HepG2 (cell line): ENCODE results near the gene GDAP1L1. TPM values are rescaled to one million over a fixed set of nuclear protein-coding genes. Genes with fewer than 3 reads are reported as not detected.

Source experiments
- ATF7-NPFF ChIP-seq: sonication (generic); formaldehyde crosslinking; IDR thresholded peaks from 2 replicates; pipeline ENCODE4 v1.8.1; 2023; ENCODE audit warnings: mild to moderate bottlenecking, low read depth, missing genetic modification reagents, moderate library complexity
- BCLAF1 ChIP-seq: fragments of 450-650 bp; IDR thresholded peaks from 2 replicates; pipeline ENCODE4 v1.6.1; 2017; ENCODE audit warnings: mild to moderate bottlenecking
- GTF3A ChIP-seq: sonication (generic); formaldehyde crosslinking; conservative IDR thresholded peaks from 2 replicates; pipeline ENCODE4 v1.4.0; 2020; ENCODE audit warnings: mild to moderate bottlenecking, missing genetic modification reagents
- GZF1 ChIP-seq: sonication (generic); formaldehyde crosslinking; IDR thresholded peaks from 2 replicates; pipeline ENCODE4 v1.5.1; 2020; ENCODE audit warnings: mild to moderate bottlenecking, missing genetic modification reagents
- HNRNPH1 ChIP-seq: fragments of 200-400 bp; formaldehyde crosslinking; optimal IDR thresholded peaks from 2 replicates; pipeline ENCODE3; 2017; ENCODE audit warnings: mild to moderate bottlenecking, low read depth, low read length
- ZEB1 ChIP-seq: IDR thresholded peaks from 2 replicates; pipeline ENCODE4 v1.6.1; 2012; ENCODE audit warnings: mild to moderate bottlenecking, low read depth, inconsistent platforms; ENCODE audit not compliant: insufficient replicate concordance
- ZMAT3 ChIP-seq: sonication (generic); formaldehyde crosslinking; conservative IDR thresholded peaks from 2 replicates; pipeline ENCODE4 v1.7.0; 2021; ENCODE audit warnings: missing genetic modification reagents
- ZNF567 ChIP-seq: sonication (generic); formaldehyde crosslinking; IDR thresholded peaks from 2 replicates; pipeline ENCODE4 v1.8.1; 2023; ENCODE audit warnings: mild to moderate bottlenecking, missing genetic modification reagents, borderline replicate concordance
- ZNF746 ChIP-seq: sonication (generic); formaldehyde crosslinking; IDR thresholded peaks from 2 replicates; pipeline ENCODE4 v1.8.0; 2022; ENCODE audit warnings: mild to moderate bottlenecking, missing genetic modification reagents
- polyA plus RNA-seq, 8 experiments: library from polyadenylated mRNA; depleted of rRNA in 3 of 8; stranded (reverse) in 7 of 8; unstranded in 1 of 8; fragments of >200 nt; fragmentation: Illumina TruSeq in 4 of 8; extraction: Trizol in 4 of 8; gene quantifications; 2 replicates each; pipeline versions ENCODE4 v1.2.1 to v1.2.3, GENCODE V29; 2011 to 2016; ENCODE audit warnings: low read depth in 4 of 8, missing spikeins in 1 of 8, mixed read lengths in 1 of 8; ENCODE audit not compliant: insufficient read depth in 1 of 8
- total RNA-seq, 5 experiments: library from RNA; depleted of rRNA; stranded (reverse); fragments of >200 nt; fragmentation: Illumina TruSeq; extraction: Trizol; gene quantifications; 2 replicates each; pipeline ENCODE4 v1.2.3, GENCODE V29; 2016; ENCODE audit warnings: low read depth in 1 of 5
- TF ChIP-seq, protein P1 (sequence below): sonication (generic); formaldehyde crosslinking; IDR thresholded peaks from 2 replicates; pipeline ENCODE4 v1.5.0; 2020; ENCODE audit warnings: mild to moderate bottlenecking, missing genetic modification reagents
- TF ChIP-seq, protein P2 (sequence below): sonication (generic); formaldehyde crosslinking; IDR thresholded peaks from 2 replicates; pipeline ENCODE4 v1.4.0; 2020; ENCODE audit warnings: mild to moderate bottlenecking, missing genetic modification reagents

GDAP1L1 gene
- total and polyA plus RNA-seq, 2 of the 13 experiments (the other 11 are each of a cell fraction or from before 2014, with no cell fraction given) = 0.04 TPM; not detected in 1

- TF ChIP-seq, protein P1, sequence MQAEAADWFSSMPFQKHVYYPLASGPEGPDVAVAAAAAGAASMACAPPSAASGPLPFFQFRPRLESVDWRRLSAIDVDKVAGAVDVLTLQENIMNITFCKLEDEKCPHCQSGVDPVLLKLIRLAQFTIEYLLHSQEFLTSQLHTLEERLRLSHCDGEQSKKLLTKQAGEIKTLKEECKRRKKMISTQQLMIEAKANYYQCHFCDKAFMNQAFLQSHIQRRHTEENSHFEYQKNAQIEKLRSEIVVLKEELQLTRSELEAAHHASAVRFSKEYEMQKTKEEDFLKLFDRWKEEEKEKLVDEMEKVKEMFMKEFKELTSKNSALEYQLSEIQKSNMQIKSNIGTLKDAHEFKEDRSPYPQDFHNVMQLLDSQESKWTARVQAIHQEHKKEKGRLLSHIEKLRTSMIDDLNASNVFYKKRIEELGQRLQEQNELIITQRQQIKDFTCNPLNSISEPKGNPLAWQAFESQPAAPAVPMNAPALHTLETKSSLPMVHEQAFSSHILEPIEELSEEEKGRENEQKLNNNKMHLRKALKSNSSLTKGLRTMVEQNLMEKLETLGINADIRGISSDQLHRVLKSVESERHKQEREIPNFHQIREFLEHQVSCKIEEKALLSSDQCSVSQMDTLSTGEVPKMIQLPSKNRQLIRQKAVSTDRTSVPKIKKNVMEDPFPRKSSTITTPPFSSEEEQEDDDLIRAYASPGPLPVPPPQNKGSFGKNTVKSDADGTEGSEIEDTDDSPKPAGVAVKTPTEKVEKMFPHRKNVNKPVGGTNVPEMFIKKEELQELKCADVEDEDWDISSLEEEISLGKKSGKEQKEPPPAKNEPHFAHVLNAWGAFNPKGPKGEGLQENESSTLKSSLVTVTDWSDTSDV = no peak
- TF ChIP-seq ATF7-NPFF (CRISPR knock-in tag) = no peak
- no peak for TF ChIP-seq ZMAT3 (CRISPR knock-in tag)
- TF ChIP-seq BCLAF1 = no peak
- TF ChIP-seq, protein P2, sequence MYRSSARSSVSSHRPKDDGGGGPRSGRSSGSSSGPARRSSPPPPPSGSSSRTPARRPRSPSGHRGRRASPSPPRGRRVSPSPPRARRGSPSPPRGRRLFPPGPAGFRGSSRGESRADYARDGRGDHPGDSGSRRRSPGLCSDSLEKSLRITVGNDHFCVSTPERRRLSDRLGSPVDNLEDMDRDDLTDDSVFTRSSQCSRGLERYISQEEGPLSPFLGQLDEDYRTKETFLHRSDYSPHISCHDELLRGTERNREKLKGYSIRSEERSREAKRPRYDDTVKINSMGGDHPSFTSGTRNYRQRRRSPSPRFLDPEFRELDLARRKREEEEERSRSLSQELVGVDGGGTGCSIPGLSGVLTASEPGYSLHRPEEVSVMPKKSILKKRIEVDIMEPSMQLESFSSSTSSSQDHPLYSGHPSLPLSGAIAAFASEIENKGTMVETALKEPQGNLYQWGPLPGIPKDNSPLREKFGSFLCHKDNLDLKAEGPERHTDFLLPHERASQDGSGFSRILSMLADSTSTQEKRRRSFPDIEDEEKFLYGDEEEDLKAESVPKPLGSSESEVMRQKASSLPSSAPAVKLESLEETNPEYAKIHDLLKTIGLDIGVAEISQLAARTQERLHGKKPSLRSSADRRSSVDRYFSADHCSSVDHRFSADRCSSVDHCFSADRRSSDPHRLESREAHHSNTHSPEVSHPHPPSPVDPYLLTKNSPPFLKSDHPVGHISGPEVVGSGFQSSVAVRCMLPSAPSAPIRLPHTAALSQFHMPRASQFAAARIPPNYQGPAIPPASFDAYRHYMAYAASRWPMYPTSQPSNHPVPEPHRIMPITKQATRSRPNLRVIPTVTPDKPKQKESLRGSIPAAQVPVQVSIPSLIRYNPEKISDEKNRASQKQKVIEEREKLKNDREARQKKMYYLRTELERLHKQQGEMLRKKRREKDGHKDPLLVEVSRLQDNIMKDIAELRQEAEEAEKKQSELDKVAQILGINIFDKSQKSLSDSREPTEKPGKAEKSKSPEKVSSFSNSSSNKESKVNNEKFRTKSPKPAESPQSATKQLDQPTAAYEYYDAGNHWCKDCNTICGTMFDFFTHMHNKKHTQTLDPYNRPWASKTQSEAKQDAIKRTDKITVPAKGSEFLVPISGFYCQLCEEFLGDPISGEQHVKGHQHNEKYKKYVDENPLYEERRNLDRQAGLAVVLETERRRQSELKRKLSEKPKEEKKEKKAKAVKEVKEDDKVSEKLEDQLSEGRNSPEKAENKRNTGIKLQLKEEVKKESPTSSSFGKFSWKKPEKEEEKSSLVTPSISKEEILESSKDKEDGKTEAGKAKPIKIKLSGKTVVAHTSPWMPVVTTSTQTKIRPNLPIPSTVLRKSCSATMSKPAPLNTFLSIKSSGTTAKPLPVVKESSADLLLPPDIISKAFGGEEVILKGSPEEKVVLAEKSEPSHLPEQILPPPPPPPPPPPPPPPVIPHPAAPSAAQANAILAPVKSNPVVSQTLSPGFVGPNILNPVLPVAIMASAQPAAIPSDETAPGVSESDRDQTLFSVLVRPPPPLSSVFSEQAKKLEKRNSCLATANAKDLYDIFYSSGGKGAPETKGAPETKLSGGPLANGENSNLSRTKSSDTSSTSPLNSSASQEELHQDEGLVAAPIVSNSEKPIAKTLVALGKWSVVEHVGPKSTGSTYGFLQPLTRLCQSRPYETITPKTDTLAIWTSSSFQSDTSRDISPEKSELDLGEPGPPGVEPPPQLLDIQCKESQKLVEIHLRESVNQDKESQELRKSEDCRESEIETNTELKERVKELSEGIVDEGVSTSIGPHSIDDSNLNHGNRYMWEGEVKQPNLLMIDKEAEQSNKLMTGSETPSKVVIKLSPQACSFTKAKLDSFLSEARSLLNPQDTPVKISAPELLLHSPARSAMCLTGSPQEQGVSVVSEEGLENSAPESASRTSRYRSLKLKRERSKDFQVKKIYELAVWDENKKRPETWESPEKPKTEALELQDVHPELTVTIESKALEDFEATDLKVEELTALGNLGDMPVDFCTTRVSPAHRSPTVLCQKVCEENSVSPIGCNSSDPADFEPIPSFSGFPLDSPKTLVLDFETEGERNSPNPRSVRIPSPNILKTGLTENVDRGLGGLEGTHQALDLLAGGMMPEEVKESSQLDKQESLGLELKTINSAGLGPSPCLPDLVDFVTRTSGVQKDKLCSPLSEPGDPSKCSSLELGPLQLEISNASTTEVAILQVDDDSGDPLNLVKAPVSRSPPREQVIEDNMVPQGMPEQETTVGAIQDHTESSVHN (CRISPR knock-in tag) = no peak
- TF ChIP-seq HNRNPH1 = no peak
- no peak for TF ChIP-seq ZEB1
- no peak for TF ChIP-seq ZNF567 (CRISPR knock-in tag)
- peak; percentile 67; the same call in 1 of the 2 replicates for TF ChIP-seq GTF3A (CRISPR knock-in tag)
- peak; percentile 13; the same call in 1 of the 2 replicates for TF ChIP-seq ZNF746 (CRISPR knock-in tag)
- no peak for TF ChIP-seq GZF1
Observed at GRCh38 chr20:44211177-44212039, 35.7 kb upstream of the GDAP1L1 start (continued).
